GM19023 (cell line): ENCODE results near the gene ZBTB12.
A peak's percentile ranks its signal among the peaks of the same experiment; 100 is the strongest.
"Not testable (repeated sequence)": the region's sequence is repeated elsewhere in the genome, so short reads cannot be mapped to it uniquely, and the experiment has no call there.

Experiments used
- ATAC-seq: cut with Tn5 transposase; IDR thresholded peaks from one replicate; pipeline ENCODE4 v1.9.1; 2021; ENCODE audit warnings: mild to moderate bottlenecking, moderate library complexity; ENCODE audit not compliant: unreplicated experiment

ZBTB12 gene

GRCh38 chr6:31877125-31877650, 24.7 kb downstream of the ZBTB12 start:
- no peak for ATAC-seq

GRCh38 chr6:31876357-31876756, 25.5 kb downstream of the ZBTB12 start:
- ATAC-seq, result no peak

GRCh38 chr6:31875877-31876276, 26.0 kb downstream of the ZBTB12 start:
- no peak for ATAC-seq

GRCh38 chr6:31874836-31875572, 26.9 kb downstream of the ZBTB12 start:
- ATAC-seq, result no peak

GRCh38 chr6:31874084-31874670, 27.7 kb downstream of the ZBTB12 start:
- no peak for ATAC-seq

- ATAC-seq, result no peak
These were observed 30.7 kb downstream of the ZBTB12 start for GRCh38 chr6:31871046-31871659.

GRCh38 chr6:31870385-31870921, 31.4 kb downstream of the ZBTB12 start:
- no peak for ATAC-seq

- no peak for ATAC-seq
These were observed 32.5 kb downstream of the ZBTB12 start for GRCh38 chr6:31869343-31869742.

- not testable (repeated sequence) for ATAC-seq
These were observed 33.3 kb downstream of the ZBTB12 start for GRCh38 chr6:31868658-31868971.

GRCh38 chr6:31865205-31866118, 36.4 kb downstream of the ZBTB12 start:
- no peak for ATAC-seq

- ATAC-seq, result no peak
These were observed 37.1 kb downstream of the ZBTB12 start for GRCh38 chr6:31864818-31865204.

GRCh38 chr6:31864123-31864562, 37.7 kb downstream of the ZBTB12 start:
- not testable (repeated sequence) for ATAC-seq

GRCh38 chr6:31862344-31863235, 39.3 kb downstream of the ZBTB12 start, which contains the start of gene NEU1:
TSS of gene NEU1 (minus strand) at chr6:31862821. CDS start at chr6:31862776, 45 bp downstream.
- peak; percentile 95 for ATAC-seq

GRCh38 chr6:31861919-31862343, 40.0 kb downstream of the ZBTB12 start:
- no peak for ATAC-seq

GRCh38 chr6:31861150-31861549, 40.7 kb downstream of the ZBTB12 start:
- no peak for ATAC-seq

GRCh38 chr6:31860349-31860748, 41.5 kb downstream of the ZBTB12 start:
- no peak for ATAC-seq

- no peak for ATAC-seq
These were observed 42.0 kb downstream of the ZBTB12 start for GRCh38 chr6:31859923-31860322.

- ATAC-seq, result no peak
These were observed 43.2 kb downstream of the ZBTB12 start for GRCh38 chr6:31858707-31859106.

GRCh38 chr6:31857774-31858173, 44.1 kb downstream of the ZBTB12 start:
- ATAC-seq, result not testable (repeated sequence)
